Middle frontal gyrus (tissue), 1 donor: ENCODE data around the gene KCNQ1.

Source experiments
- DNase-seq: peaks from one replicate; pipeline ENCODE4 v3.0.0-alpha.2; 2015; ENCODE audit warnings: low spot score; ENCODE audit errors: extremely low spot score

KCNQ1 gene

DNA sequence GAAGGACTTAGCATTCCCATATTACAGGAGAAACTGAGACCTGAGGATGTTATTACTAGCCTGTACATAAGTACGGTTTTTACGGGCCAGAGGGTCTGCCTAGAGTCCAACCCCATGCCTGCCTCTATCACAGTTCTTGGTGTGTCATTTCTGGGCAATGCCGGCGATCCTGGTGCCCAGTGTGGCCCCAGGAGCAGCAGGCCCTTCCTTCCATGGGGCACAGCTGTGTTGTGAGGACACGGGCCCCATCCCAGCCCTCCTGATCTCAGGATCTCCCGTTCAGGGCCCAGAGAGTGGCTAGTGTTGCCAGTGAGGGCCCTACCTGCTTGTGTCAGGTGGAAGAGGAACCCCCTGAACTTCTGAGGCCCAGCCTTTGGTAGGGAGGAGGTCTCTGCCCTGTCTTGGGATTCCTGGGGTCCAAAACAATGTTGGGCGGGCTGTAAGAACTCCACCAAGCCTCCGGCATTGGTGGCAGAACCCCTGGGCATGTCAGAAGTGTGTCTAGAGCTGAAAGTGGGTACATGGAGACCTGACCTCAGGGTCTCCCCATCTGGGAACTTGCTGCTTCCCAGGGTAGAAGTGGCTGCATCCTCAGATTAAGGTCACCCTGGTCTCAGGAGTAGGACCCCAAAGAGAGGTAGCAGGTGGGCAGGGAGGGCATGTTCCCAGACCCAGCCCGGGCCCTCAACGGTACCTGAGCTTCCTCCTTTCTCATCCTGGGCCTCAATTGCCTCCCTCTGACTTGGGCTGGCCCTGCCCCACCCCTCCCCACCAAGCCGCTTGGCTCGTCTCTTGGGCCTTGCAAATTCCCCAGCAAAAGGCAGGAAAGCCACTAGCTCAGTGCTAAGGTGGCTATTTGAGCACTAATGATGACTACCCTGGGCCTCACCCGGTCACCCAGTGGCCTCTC lies 329.6 kb downstream of the KCNQ1 start:
- DNase-seq, result no peak

DNA sequence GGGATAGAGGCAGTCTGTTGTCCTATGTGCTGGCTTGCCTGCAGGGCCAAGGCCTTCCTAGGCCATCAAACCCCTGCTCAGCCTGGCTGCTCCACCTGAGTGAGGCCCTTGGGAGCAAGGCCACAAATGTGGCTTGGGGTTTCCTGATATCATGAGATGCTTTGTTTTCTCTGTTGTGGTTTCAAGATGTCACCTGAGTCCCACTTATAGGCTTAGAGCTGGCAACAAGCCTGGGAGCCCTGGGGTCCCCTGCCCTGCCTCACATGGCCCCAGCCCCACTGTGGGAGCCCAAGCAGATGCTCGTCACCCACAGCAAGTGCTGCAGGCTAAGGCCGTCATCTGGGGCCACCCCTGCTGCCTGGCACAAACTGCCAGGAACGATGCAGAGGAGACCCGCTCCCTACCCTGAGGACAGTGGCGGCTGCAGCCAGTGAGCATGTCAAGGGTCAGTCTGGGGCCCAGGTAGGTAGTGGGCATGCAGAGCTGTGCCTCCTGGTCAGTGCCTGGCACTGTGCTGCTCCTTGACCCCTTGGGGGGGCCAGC lies 330.3 kb downstream of the KCNQ1 start:
- DNase-seq, result no peak

DNA sequence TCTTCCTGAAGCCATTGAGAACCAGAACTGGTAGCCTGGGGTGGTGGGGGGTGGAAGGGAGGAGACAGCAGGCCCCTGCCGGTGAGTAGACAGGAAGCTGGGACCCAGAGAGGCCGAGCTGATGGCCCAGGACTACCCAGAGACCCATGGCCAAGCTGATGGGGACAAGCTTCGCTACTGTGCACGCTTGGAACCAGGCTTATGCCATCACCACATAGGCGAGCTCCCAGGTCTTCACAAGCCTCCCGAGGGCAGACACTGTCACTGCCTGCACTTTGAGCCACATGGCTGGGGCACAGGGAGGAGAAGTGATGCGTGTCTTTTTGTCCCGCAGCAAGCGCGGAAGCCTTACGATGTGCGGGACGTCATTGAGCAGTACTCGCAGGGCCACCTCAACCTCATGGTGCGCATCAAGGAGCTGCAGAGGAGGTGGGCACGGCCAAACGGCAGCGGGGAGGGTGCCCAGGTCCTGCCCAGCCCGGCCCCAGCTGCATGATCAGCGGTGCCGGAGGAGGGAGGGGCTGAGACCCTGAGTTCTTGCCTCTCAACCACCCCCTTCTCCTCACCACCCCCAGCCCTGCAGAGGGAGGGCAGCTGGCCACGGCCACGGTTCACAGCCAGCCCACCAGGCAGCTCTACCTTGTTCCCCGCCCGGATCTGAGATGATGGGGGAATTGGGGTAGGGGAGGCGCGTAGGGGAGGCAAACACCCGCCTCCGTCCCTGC lies 331.0 kb downstream of the KCNQ1 start:
- no peak for DNase-seq

DNA sequence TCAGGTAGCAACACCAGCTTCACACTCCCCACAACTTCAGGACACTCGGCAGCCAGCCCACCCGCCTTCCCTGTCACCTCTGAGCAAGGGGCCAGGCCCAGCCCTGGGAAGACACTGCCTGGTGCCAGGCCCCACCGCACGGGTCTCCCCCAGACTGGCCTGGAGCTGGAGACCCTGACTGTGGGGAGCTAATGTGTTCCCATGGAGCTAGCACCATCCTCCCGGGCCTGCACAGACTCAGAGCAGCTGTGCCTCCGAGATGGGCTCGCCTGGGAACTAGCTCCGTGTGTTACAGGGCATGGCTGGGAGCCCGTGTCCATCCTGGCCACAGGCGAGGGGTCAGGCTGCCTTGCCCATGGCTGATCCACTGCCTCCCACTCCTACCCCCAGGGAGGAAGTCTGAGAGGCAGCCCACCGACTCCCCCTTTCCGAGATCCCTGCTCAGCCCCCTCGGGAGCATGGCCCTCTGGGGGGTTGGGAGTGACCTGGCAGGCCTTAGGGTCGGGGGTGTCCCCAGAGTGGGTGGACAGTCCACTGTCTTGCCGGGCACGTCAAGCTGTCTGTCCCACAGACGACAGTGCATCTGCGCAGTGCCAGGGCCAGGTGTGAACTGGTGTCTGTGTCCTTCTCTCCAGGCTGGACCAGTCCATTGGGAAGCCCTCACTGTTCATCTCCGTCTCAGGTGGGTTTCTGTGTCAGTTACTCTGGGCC lies 331.7 kb downstream of the KCNQ1 start:
- no peak for DNase-seq

DNA sequence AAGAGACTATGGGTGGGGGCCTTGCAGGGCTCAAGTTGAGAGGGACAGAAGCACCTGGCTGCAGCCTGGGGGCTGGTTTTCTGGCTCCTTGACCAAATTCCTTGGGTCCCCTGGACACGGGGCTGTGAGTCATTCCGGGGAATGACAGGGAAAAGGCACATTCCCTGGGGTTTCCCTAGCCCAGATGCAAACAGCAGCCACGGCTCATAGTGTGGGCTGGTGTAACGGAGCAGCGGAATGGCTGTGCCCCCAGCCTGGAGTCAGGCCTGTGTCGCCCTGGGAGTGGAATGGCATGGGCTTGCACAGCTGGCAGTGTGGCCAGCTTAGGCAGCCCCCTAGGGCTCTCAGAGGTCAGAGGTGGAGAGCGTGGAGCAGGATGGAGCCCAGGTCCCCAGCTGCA lies 332.6 kb downstream of the KCNQ1 start:
- DNase-seq, result no peak

DNA sequence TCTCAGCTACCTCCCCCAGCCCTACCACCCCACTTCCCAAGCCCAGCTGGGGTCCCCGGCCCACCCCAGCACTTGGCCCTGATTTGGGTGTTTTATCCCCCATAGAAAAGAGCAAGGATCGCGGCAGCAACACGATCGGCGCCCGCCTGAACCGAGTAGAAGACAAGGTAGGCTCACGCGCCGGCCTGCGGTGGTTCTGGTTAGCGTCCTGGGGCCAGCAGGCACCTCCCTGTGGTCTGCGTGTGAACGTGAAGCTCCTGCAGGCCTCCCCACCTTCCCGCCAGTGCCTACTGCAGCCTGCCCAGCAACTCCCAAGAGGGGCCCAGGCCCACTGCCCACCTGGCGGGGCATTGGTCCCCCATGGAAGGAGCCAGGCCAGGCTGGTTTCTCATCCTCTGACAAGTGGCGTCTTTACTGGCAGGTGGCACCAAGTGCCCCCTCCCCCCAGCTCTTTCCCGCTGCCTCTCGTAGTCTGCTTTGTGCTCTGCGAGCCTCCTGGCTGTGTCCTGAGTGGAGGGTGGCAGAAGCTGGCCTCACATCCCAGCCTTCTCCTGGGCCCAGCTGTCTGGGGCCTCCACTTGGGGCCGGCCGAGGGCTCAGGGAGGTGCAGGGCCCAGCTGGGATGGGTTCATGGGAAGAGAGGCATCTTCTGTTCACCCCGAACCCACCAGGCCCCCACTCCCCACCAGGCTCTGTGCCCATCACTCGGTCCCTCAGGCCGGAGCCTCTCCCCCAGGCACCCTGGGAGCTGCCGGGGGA lies 333.2 kb downstream of the KCNQ1 start:
- no peak for DNase-seq

DNA sequence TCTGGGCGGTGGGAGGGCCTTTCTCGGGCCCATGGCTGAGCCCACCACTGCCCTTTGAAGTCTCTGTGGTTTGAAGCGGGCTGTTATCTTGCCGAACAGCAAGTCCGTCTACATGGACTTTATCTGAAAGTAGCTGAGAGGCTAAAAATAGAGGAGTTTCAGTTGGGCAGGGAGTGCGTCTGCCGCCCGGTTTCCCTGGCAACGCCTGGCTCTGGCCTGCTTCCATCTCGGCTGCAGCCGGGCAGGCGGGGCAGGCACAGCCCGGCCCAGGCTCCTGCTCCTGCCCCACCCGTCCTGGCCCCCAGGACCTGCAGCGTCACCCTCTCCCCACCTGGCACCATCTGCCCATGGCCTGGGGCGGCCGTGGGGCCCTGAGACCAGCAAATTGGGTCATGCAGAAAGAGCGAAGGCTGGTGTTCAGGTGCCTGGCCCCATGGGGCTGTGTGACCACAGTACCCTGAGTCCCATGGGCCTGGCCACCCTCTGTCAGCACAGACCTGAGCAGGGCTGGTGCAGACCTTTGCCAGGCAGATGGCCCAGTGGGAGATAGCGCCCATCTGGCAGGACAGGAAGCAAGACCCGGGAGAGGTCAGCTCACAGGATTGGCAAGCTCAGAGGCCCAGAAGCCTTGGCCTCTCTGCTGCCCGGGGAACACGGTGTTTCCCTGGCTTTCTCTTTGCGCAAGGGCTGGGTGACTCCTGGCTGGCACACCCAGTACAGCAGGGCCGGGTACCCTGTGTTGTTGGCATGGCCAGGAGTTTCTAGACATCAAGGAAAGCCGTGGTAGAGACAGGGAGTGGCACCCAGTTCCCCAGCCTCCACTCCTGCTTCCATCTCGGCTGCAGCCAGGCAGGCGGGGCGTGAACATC lies 334.1 kb downstream of the KCNQ1 start:
- DNase-seq, result peak; percentile 57

DNA sequence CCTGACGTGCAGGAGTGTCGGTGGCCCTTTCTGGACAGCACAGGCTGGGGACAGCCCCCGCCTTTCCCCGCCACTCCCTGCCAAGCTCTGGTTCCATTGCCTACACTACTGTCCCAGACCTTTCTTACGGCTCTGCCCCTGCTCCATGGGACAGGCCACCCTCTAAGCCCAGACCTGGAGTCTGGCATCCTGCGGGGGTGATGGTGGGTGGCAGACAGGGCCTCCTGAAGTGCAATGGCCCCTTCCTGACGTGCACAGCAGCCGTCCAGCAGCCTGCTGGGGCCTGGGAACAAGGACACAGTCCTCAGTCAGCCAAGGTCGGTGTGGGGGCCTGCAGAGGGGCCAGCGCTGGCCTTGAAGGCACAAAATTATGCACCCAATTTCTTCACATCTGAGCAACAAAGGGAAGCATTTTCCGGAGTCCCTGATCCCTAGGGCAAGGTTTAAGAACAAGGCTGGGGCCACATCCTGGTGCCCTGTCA lies 334.7 kb downstream of the KCNQ1 start:
- no peak for DNase-seq

DNA sequence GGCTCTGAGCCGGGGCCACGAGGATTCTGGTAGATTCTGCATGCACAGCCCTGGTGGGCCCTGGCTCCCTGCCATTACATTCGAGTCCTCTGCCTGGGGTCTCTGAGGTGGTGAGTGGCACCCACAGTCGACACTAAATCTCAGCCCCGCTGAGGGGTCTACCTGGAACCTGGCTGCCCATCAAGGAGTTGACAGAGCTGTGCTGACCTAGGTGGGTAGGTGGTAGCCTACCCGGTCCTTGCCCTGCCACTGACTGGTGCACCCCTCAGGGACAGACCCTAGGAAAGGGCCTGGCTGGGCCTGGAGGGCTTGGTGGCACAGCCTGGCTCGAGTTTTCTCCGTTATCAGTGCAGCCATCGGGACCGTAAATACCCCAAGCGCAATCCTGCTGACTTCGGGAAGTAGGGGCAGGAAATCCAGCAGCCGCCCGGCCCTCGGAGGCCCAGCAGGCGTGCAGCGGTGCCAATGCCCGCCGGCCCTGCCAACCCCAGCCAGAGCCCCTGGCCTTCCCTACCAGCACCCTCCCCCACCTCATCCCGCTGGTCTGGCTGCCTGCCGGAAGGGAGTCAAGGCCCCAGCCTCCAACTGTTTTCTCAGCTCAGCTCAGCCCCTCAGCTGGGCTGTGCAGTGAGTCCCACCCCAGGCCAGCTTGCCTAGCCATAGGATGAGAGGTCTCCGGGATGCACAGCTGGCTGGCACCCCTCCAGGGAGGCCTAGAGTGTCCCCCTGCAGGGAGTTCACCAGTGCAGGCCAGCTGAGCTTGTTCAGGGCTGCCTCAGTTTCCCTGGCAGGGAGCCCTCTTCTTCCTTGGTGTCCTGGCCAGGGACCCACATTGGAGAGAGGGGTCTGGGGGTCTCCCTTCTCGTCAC lies 335.4 kb downstream of the KCNQ1 start:
- DNase-seq, result no peak

DNA sequence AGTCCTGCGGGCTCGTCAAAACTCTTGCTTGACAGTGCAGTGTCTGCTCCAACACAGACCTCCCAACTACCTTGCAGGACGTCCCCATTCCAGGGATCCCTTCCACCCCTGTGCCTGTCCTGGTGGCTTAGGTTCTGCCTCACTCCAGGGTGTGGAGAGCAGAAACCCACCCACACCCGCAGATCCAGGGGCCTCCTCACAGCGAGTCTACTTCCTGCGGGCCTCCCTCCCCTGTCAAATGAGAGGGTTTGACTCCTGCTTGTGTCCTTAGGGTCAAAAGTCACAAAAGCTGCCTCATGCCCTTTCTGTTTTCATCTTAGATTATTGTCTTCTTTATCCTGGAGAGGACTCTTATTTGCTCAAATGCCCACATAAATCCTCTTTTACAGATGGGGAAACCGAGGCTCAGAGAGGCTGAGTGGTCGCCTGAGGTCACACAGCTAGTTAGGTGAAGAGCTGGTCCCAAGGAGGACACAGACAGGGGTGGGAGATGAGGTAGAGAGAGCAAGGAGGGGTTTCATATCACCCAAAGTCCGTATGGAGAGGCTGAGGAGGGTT lies 336.1 kb downstream of the KCNQ1 start:
- no peak for DNase-seq

DNA sequence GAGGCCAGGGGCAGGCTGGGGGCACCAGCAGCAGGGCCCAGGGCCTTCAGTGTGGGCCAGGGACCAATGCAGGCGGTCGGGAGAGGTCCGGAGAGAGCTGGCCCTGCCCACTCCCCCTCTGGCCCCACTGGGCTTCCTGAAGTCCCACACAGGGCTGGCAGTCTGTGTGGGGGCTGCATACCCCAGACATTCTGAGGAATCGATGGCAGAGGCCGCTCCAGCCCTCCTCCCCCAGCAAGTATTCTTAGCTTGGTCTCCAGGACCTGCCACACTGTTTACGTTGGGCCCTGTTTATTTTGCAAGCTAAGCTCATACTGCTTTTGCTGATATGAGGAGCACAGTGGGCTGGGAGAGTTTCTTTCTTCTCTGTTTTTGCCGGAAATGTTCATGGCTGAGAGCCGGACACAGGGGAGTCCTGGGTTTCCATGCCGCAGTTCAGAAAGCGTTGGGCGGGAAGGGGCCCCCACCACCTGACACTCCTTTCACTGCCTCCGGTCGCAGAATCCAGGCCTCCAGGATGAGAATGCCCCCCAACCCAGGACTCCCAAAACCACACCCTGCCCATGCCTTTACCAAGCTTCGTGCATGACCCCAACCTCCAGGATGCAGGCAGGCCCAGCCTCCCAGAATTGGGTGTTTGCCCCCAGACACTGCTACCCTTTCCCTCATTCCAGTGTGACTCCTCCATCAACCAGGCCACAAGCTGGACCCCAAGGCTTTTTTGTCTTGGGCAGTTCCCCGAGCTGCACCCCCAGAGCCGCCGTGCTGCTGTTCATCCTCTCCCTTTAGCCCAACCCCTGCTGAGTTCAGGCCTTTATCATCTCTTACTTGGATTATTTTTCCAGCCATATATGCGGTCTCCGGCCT lies 336.8 kb downstream of the KCNQ1 start:
- DNase-seq, result no peak

DNA sequence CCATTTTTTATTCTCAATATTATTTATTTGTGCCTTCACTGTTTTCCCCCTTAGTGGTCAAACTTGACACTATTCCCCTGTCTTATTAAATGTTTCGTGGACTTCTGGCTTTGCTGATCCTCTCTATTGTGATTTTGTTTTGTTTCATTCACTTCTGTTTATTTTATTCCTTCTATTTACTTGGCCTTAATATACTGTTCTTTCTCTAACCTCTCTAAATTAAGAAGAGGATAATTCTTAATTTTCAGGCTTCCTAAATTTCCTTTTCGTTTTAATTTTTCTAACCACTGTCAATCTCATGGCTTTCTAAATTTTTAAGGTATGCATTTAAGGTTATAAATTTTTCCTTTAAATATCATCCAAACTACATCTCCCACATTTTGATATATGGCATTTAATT lies 338.0 kb downstream of the KCNQ1 start:
- no peak for DNase-seq

DNA sequence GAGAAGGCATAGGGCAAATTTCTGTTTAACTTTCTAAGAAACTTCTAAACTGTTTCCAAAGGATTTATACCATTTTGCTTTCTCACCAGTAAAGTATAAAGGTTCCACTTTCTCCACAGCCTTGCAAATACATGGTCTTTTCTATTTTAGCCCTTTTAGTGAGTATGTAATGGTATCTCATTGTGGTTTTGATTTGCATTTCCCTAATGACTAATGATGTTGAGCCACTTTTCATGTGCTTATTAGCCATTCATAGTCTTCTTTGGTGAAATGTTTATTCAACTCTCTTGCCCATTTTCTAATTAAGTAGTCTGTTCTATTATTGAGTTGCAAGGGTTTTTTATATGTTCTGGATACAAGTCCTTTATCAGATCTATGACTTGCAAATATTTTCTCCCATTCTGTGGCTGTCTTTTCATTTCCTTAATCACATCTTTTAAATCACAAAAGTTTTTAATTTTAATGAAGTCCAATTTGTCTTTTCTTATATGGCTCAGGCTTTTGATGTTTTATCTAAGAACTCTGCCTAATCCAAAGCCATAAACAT lies 338.8 kb downstream of the KCNQ1 start:
- DNase-seq, result no peak

DNA sequence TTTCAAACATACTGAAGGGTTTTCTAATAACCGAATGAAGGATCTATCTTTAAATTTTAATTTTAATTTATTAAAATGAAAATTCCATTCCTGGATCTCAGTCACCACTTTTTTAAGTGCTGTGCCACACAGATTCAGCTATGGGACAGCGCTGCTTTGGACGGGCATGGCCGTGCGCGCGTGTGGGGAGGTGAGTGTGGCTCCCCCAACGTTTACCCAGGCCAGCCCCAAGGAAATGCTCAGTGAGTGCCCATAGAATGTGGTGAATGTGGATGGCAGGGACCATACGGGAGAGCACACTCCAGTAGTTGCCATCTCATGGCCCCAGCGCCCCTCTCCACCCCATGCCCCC lies 343.0 kb downstream of the KCNQ1 start:
- no peak for DNase-seq

DNA sequence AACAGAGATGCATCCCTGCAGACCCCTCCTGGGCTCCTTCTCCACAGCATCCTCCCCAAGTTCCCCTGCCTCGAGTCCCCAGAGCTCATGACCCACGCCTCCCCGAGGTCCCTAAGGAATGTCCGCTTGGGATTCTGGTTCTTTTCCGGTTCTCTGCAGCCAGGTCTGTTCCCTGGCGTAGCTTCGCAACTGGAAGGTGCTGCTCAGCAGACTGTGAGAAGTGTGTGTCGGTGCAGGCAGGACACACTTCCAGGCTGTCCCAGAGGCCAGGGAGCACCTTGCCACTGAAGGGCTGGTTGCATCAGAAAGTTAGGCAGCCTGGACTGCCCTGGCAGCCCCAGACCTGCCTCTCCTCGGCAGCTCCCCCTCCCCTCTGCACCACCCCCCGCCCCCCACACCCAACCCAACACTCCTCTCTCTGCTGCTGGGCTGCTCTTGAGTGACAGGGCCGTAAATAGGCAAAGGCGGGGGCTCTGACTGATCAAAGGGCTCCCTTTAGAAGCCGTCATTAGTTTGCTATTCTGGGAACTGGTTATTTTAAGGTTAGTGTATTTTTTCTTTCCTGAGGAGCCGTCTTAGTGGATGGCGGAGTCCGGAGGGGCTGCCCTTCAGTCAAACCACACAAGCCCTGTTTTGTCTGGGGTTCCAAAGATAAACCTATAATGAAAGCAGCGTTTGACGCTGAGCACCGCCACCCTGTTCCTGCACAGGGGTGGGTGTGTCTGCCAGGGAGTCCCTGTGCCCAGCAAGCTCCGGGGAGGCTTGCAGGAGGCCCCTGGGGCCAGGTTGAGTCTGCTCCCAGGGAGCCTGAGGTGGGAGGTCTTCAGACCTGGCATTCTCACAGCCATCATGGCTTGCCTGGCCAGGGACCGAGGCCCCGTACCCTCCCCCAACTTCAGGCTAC lies 343.6 kb downstream of the KCNQ1 start:
- DNase-seq, result no peak

DNA sequence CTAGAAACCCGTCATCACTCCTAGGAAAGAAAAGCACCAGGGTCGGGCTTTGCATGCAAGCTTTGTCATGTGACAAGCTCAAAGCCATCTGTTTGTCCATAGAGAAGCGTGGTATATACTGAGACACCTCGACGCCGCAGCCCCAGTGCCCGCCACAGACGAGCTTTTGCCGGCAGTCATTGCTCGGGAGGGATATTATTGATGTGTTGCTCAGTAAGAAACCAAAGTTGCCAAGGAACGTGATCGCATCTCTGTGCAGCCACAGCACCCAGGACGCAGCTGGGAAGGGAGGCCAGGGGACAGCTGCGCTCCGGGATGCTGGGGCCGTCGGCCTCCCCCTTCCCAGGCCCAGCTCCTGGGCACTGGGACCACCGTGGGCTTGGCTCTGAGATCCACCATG lies 344.5 kb downstream of the KCNQ1 start:
- DNase-seq, result no peak
